GM18507 (cell line): ENCODE results near the gene CREBL2.
A peak's percentile ranks its signal among the peaks of the same experiment; 100 is the strongest.
"Not testable (repeated sequence)": the region's sequence is repeated elsewhere in the genome, so short reads cannot be mapped to it uniquely, and the experiment has no call there.

ENCODE experiments used
- DNase-seq: peaks from one replicate; pipeline ENCODE4 v3.0.0; 2011; ENCODE audit warnings: low read depth; ENCODE audit not compliant: insufficient read length; ENCODE audit errors: extremely low spot score
- FAIRE-seq: peaks from 2 replicates; lab custom pipeline; 2011; peaks lifted over from hg19 to GRCh38; lab: Jason Lieb, UNC

CREBL2 gene

GRCh38 chr12:12626471-12626870 lies 14.8 kb downstream of the CREBL2 start:
- FAIRE-seq, result no peak
- DNase-seq, result no peak

DNA sequence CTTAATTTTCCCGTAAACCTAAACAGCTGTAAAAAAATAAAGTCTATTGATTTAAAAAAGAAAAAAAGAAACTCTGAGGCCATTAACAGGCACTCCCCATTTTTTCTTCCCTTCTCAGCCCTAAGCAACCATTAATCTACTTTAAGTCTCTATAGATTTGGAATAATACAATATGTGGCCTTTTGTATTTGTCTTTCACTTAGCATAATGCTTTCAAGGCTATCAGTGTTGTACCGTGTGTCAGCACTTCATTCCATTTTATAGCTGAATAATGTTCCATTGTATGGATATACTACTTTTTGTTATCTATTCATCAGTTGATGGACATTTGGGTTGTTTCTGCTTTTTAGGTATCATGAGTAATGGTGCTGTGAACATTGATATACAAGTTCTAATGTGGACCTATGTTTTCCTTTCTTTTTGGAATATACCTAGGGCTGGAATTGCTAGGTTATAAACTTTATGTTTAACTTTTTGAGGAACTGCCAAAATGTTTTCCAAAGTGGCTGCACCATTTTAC lies 15.7 kb downstream of the CREBL2 start:
- no peak for DNase-seq
- FAIRE-seq, result no peak

GRCh38 chr12:12628013-12628412 lies 16.3 kb downstream of the CREBL2 start:
- no peak for DNase-seq
- FAIRE-seq, result no peak

DNA sequence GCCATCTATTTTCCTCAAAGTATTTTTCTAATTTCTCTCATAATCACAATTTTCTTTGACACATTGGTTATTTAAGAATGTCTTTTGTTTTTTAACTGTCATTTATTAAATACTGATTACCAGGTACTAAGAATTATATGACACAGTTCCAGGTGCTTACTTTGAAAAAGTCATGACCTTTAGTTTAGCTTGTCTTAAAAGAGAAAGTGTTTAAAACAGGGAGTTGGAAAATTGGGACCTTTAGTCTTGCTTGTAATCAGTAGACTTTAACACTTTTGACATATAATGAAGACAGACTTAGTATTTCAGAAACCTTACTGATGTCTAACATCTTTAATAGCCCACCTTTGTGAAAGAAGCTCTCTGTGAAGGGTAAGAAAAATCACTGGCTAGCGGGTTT lies 19.2 kb downstream of the CREBL2 start:
- FAIRE-seq, result no peak
- DNase-seq, result no peak

- DNase-seq, result no peak
- no peak for FAIRE-seq
Measured at GRCh38 chr12:12635651-12636050, 24.0 kb downstream of the CREBL2 start.

GRCh38 chr12:12636641-12637040 lies 25.0 kb downstream of the CREBL2 start:
- no peak for DNase-seq
- peak; percentile 69 for FAIRE-seq

GRCh38 chr12:12639995-12640394 lies 28.3 kb downstream of the CREBL2 start:
- DNase-seq, FAIRE-seq: not testable (repeated sequence)

- FAIRE-seq, result no peak
- no peak for DNase-seq
Measured at GRCh38 chr12:12641650-12642049, 30.0 kb downstream of the CREBL2 start.

GRCh38 chr12:12642916-12643315 lies 31.2 kb downstream of the CREBL2 start:
- no peak for DNase-seq
- no peak for FAIRE-seq

DNA sequence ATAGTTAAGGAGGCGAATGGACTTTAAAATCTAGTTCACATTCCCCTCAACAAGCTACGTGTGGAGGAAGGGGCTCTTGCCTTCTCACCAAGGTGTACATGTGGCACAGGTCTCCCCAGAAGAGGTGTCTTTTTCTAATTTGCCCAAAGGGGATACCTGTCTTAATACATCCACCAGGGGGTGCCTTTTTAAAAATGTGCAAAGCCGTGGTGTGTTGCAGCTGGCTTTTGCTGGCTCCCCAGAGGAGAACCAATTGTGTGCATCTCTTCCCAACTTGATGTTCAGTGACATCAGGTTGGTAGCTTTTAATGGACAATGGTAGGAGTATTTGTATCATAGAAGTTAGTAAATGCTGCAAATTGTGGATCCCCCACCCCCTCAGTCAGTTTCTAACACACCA lies 33.8 kb downstream of the CREBL2 start:
- peak; percentile 89 for FAIRE-seq
- DNase-seq, result no peak

- peak; percentile 37 for DNase-seq
- FAIRE-seq, result not testable (repeated sequence)
Measured at GRCh38 chr12:12645968-12646367, 34.3 kb downstream of the CREBL2 start.

DNA sequence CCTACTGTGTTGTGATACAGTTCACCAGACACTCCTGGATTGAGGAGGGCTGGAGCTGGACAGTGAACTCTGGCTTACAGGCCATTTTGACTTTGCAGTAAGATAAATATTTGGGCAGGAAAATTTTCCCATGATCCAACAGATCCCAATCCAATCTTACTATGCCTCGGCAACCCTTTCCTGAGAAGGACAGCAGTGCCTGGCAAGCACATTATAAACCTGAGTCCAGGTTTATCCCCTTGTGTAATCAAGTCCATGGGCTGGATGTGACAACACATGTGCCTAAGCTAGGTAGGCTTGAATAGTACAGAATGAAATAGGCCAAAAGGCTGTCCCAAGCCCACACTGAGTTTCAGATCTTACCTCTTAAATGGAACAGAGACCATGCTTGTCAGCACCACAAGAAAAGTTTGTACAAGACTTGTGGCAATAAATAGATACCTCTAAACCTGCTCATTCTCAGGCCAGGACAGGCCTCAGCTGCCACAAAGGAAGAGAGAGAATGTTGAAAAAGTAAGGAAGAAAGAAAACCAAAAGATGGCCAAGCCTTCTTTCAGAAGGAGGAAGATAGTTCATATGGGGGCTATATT lies 34.9 kb downstream of the CREBL2 start:
- FAIRE-seq, result no peak
- no peak for DNase-seq

- FAIRE-seq (no peak), DNase-seq (no peak)
Measured at GRCh38 chr12:12648284-12648683, 36.6 kb downstream of the CREBL2 start.

DNA sequence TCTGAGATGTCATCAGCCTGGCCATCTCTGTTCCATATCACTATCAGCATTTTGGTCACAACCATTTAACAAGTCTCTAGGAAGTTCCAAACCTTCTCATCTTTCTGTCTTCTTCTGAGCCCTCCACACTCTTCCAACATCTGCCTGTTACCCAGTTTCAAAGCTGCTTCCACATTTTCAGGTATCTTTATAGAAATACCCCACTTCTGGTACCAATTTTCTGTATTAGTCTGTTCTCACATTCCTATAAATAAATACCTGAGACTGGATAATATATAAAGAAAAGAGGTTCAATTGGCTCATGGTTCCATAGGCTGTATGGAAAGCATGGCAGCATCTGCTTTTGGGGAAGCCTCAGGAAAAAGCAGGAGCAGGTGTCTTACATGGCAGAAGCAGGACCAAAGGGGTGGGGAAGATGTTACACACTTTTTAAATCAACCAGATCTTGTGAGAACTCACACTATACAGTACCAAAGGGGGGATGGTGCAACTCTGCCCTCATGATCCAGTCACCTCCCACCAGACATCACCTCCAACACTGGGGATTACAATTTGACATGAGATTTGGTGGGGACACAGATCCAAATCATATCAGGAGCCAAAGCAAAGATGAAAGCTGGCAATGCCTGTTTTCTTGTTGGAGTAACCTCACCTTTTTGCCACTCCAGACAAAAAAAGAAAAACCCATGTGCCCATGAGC lies 37.4 kb downstream of the CREBL2 start:
- no peak for FAIRE-seq
- no peak for DNase-seq

GRCh38 chr12:12651752-12652151 lies 40.1 kb downstream of the CREBL2 start:
- DNase-seq, result no peak
- FAIRE-seq, result no peak

GRCh38 chr12:12652704-12653103 lies 41.0 kb downstream of the CREBL2 start:
- not testable (repeated sequence) for FAIRE-seq

DNA sequence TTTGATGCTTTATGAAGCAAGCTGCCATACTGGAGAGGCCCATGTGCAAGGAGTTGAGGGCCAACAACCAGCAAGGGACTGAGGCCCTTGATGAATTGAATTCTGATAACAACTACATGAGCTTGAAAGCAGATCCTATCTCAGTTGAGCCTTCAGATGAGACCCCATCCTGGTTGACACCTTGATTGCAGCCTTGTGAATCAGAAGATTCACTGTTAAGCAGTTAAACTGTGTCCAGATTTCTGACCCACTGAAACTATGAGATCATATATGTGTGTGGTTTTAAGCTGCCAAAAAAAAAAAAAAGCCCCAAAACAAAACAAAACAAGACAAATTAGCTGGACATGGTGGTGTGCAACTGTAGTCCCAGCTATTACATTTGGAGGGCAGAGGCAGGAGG lies 42.2 kb downstream of the CREBL2 start:
- DNase-seq (no peak), FAIRE-seq (peak; percentile 69)

More at GRCh38 chr12:12652704-12653103, 41.0 kb downstream of the CREBL2 start:
- not testable (repeated sequence) for DNase-seq

DNA sequence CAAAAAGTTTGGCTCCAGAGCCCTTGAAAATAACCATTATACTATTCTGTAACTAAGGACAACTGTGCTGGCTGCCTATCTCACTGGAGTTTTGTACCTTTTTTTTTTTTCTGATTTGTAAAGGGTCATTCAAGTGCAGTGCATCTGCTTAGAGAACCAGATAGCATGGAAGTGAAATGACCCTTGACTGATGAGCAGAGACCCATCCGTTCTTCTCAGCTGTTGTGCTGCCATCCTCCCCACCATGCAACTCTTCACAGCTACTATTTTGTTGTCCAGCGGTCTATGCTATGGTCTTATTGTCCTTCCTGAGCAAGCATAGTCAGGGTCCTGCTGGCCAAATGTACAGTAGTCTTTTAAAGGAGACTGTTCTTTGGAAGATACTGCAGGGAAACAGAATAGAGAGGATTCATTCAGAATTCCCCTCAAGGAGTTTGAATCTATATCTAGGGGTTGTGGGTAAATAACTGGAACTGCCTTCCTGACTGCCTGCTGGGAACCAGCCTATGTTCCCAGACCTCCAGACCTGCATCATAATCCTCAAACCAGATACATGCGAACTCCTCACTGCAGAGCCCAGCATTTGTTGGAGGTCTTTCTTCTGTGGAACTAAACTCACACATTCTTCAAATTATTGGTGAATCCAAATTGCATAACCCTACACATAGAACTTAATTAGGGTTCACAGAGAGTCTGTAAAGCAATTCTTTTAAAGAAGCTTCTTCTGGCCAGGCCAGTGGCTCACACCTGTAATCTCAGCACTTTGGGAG lies 43.2 kb downstream of the CREBL2 start:
- DNase-seq, result no peak
- peak; percentile 47 for FAIRE-seq

DNA sequence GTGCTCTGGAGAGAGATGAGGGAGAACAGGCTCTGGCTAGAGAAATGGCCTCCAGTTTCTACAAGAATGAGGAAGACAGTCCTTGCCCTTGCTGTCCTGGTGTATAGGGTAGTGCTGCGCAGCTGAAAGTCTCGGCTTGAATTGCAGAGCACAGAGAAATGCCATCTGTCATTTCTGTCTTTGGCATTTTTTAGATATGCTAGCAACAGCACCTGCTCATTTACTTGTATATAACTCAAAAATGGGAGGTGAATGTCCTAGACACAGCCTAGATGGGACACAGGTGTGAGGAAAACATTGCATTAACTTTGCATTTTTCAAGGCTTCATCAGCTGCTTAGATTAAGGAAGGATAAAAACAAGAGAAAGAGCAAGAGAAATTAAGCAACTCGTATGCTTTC lies 48.5 kb downstream of the CREBL2 start:
- FAIRE-seq, result no peak

DNA sequence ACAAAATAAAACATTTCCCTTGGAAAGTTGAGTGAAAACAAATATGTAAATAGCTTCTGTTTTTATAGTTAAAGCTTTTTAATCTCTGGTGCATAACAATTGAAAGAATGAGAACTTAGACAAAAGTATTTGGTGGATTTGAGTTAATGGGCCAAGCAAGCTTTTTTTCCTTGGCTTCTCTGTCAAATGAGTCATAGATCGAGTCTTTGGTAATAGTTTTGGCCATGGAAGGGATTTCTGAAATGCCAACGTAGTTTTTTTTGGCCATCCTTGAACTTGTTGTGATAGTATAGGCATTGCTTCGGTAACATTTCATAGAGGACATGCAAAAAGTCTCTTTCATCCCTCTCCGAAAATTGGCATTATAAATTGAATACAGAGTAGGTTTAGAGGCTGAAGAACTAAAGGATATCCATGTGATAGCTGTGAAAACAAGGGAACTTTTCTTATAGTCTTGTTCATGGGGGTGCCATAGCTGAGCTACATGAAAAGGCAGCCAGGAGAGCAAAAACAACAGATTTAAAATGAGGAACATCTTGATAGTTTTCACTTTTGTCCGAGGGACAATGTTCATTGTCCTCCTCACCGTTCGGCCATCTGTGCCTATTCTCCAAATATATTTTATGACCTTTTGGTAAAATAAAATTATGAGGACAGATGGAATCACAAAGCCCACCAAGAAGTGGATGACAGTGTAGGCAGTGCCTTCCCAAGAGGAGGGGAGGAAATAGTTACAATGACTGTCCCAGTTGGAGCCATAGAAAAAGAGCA lies 49.6 kb downstream of the CREBL2 start:
- FAIRE-seq, result no peak
- DNase-seq, result no peak

More for the DNA sequence above, 48.5 kb downstream of the CREBL2 start:
- DNase-seq, result no peak
